D721Med (cell line): ENCODE results near the gene CS.

Experiments used
- DNase-seq: peaks from one replicate; pipeline ENCODE4 v3.0.0; 2011; ENCODE audit warnings: low spot score; ENCODE audit not compliant: insufficient read length
- FAIRE-seq: peaks from 2 replicates; lab custom pipeline; 2011; peaks lifted over from hg19 to GRCh38; lab: Jason Lieb, UNC
- CTCF ChIP-seq: IDR thresholded peaks from 2 replicates; pipeline ENCODE4 v1.5.1; 2012; ENCODE audit warnings: mild to moderate bottlenecking, control low read depth; ENCODE audit not compliant: insufficient read depth; ENCODE audit errors: missing control alignments

The CS gene

DNA sequence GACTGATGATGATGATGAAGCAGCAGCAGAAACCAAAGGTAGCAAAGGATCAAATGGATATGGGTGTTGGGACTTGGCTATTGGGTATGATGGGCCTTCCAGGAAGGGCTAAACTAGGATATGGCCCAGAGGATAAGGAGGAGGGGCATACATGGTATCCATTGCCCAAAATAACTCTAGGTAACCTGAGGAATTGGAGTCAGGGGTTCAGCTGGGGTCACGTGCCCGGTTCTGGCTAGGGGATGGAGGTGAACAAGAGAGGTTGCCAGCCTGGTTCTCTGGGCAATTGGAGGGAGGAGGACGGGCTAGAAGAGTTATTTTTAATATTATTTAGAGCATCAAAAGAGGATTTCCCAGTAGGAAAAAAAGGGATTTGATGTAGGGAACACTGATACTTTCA, 39.2 kb downstream of the CS start:
- TF ChIP-seq CTCF = no peak
- FAIRE-seq = no peak

DNA sequence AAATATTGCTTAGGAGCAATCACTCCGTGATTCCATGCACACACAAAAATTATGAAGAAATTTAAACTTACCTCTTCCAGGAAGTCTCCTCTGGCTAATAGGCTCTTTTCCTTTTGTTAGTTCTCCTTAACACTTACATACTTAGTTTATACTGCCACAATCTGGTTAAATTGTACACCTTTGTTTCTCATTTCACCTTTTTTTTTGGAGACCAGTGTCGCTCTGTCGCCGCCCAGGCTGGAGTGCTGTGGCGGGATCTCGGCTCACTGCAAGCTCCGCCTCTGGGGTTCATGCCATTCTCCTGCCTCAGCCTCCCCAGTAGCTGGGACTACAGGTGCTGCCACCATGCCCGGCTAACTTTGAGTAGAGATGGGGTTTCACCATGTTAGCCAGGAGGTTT, 39.8 kb downstream of the CS start:
- DNase-seq (no peak), FAIRE-seq (no peak)
- TF ChIP-seq CTCF = no peak

More for the DNA sequence above, 39.2 kb downstream of the CS start:
- DNase-seq = no peak

GRCh38 chr12:56258820-56259183, 41.3 kb downstream of the CS start:
- TF ChIP-seq CTCF = no peak
- FAIRE-seq (no peak), DNase-seq (no peak)

GRCh38 chr12:56258068-56258819, 41.9 kb downstream of the CS start, which contains the start of gene ANKRD52:
Gene ANKRD52, minus strand, starts transcription at chr12:56258384. Its CDS starts 115 bp downstream, at chr12:56258269.
- DNase-seq = peak; percentile 77

DNA sequence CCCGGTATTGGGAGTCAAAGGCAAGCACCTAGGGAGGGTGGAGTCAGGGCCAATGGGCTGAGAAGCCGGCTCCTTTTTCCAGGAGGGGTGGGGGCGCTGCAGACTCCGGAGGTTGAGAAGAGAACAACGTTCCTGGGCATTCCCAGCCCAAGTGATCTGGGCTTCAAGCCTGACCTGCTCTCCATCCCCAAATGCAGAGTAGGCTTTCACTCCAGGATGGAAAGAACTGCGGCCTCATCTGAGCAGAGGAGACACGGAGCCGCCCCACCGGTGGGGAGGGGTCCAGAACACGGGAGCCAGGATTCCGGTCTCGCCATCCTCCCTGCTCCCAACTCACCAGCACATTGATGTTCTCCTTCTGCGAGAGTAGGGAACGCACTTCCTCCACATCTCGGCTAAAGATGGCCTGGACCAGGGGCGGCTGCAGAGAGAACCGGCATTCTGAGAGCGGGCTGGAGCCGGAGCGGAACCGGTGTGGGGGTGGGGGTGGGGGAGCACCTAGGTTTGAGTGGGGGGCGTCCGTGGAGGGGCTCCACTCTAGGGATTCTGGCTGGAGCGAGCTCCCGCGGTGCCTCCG, 42.6 kb downstream of the CS start:
- FAIRE-seq (no peak), DNase-seq (no peak)
- no peak for TF ChIP-seq CTCF

More at GRCh38 chr12:56258068-56258819, 41.9 kb downstream of the CS start, which contains the start of gene ANKRD52:
- no peak for FAIRE-seq
- peak; percentile 55 for TF ChIP-seq CTCF

GRCh38 chr12:56257071-56257470, 43.1 kb downstream of the CS start:
- TF ChIP-seq CTCF = no peak
- DNase-seq (no peak), FAIRE-seq (no peak)
